ENCODE measurements around the gene LYRM4. TPM values are rescaled to one million over a fixed set of nuclear protein-coding genes. Genes with fewer than 3 reads are reported as not detected.

The LYRM4 gene
- total RNA-seq, 1 experiment from 2014 or later, result 36.1 TPM

GRCh38 chr6:5158180-5158579 lies 102.6 kb downstream of the LYRM4 start:
- ChIA-PET CTCF (no interaction called here), POLR2A (no interaction called here)
- intact Hi-C loops (cut with micrococcal nuclease), result no loop called here
- H3K36me3 Mint-ChIP-seq (ENCODE audit: insufficient read depth, unreplicated experiment), result no peaks in the 10 kb centered on the region
- no peak overlapping the region for H3K27ac Mint-ChIP-seq (ENCODE audit: low read depth, unreplicated experiment)
- no peak for TF ChIP-seq CTCF (IDR thresholded peaks at IDR 0.05; ENCODE audit: unreplicated experiment)
- H3K4me1 Mint-ChIP-seq (ENCODE audit: insufficient read depth, unreplicated experiment), result no peaks in the 10 kb centered on the region
- DNase-seq (ENCODE audit: unreplicated experiment), result no peak
- H3K9me3 Mint-ChIP-seq (ENCODE audit: unreplicated experiment), result no peaks in the 10 kb centered on the region
- no TSS peak for BruUV-seq (replicated peaks)
- H3K27me3 Mint-ChIP-seq (ENCODE audit: insufficient read depth, unreplicated experiment), result no peaks in the 10 kb centered on the region
- no peak overlapping the region for H3K4me3 Mint-ChIP-seq (ENCODE audit: unreplicated experiment)

GRCh38 chr6:5157621-5158138 lies 103.1 kb downstream of the LYRM4 start:
- no peak for TF ChIP-seq CTCF (IDR thresholded peaks at IDR 0.05; ENCODE audit: unreplicated experiment)
- CTCF ChIA-PET, result no interaction called here
- DNase-seq (ENCODE audit: unreplicated experiment), result no peak
- intact Hi-C loops (cut with micrococcal nuclease), result no loop called here
- POLR2A ChIA-PET, result no interaction called here
- Mint-ChIP-seq H3K4me1 (ENCODE audit: insufficient read depth, unreplicated experiment) (no peaks in the 10 kb centered on the region), H3K36me3 (ENCODE audit: insufficient read depth, unreplicated experiment) (no peaks in the 10 kb centered on the region), H3K9me3 (ENCODE audit: unreplicated experiment) (no peaks in the 10 kb centered on the region), H3K4me3 (ENCODE audit: unreplicated experiment) (no peak overlapping the region), H3K27me3 (ENCODE audit: insufficient read depth, unreplicated experiment) (no peaks in the 10 kb centered on the region), H3K27ac (ENCODE audit: low read depth, unreplicated experiment) (no peak overlapping the region)
- BruUV-seq (replicated peaks), result no TSS peak

GRCh38 chr6:5156627-5157026 lies 104.1 kb downstream of the LYRM4 start:
- no peak overlapping the region for H3K27ac Mint-ChIP-seq (ENCODE audit: low read depth, unreplicated experiment)
- H3K4me3 Mint-ChIP-seq (ENCODE audit: unreplicated experiment), result no peak overlapping the region
- peaks cover 9% of the 10 kb centered on the region for H3K4me1 Mint-ChIP-seq (ENCODE audit: insufficient read depth, unreplicated experiment)
- no peak for DNase-seq (ENCODE audit: unreplicated experiment)
- no TSS peak for BruUV-seq (replicated peaks)
- ChIA-PET CTCF (interaction anchor here (0.6 to 1.0 kb wide), 3 partner anchors 13 to 99 kb away, joined by 3 to 4 read pairs (median 3); no protein-coding TSS in a partner anchor), POLR2A (no interaction called here)
- TF ChIP-seq CTCF (IDR thresholded peaks at IDR 0.05; ENCODE audit: unreplicated experiment), result no peak
- H3K36me3 Mint-ChIP-seq (ENCODE audit: insufficient read depth, unreplicated experiment), result no peaks in the 10 kb centered on the region
- intact Hi-C loops (cut with micrococcal nuclease), result no loop called here
- H3K27me3 Mint-ChIP-seq (ENCODE audit: insufficient read depth, unreplicated experiment), result no peaks in the 10 kb centered on the region
- no peaks in the 10 kb centered on the region for H3K9me3 Mint-ChIP-seq (ENCODE audit: unreplicated experiment)

- Mint-ChIP-seq H3K9me3 (ENCODE audit: unreplicated experiment) (no peaks in the 10 kb centered on the region), H3K27me3 (ENCODE audit: insufficient read depth, unreplicated experiment) (no peaks in the 10 kb centered on the region), H3K27ac (ENCODE audit: low read depth, unreplicated experiment) (no peak overlapping the region), H3K4me3 (ENCODE audit: unreplicated experiment) (no peak overlapping the region), H3K36me3 (ENCODE audit: insufficient read depth, unreplicated experiment) (no peaks in the 10 kb centered on the region), H3K4me1 (ENCODE audit: insufficient read depth, unreplicated experiment) (peaks cover 13% of the 10 kb centered on the region)
- ChIA-PET POLR2A (no interaction called here), CTCF (interaction anchor here (0.6 to 1.0 kb wide), 3 partner anchors 13 to 99 kb away, joined by 3 to 4 read pairs (median 3); no protein-coding TSS in a partner anchor)
- no peak for TF ChIP-seq CTCF (IDR thresholded peaks at IDR 0.05; ENCODE audit: unreplicated experiment)
- intact Hi-C loops (cut with micrococcal nuclease), result no loop called here
- DNase-seq (ENCODE audit: unreplicated experiment), result no peak
- no TSS peak for BruUV-seq (replicated peaks)
Measured at GRCh38 chr6:5155906-5156305, 104.8 kb downstream of the LYRM4 start.
